GM23338 (cell line): ENCODE data around the gene TSPO2. TPM values are rescaled to one million over a fixed set of nuclear protein-coding genes. Genes with fewer than 3 reads are reported as not detected.

Source experiments
- ATAC-seq: fragments of 200-7000 bp; cut with Tn5 transposase; 3 replicates; pipeline ENCODE4 v1.9.1; 2020
- DNase-seq: peaks from one replicate; pipeline ENCODE4 v3.0.0-alpha.2; 2015; ENCODE audit warnings: low spot score
- H2AFZ ChIP-seq: fragments of 200-600 bp; sonication (generic); 2 replicates; pipeline ENCODE4 v1.8.0; 2016; ENCODE audit warnings: antibody characterized with exemption, mild to moderate bottlenecking, moderate library complexity
- H3F3A ChIP-seq: fragments of 200-600 bp; sonication (generic); replicated peaks from 2 replicates; pipeline ENCODE4 v1.8.0; 2017; ENCODE audit warnings: antibody characterized with exemption, mixed run types, low read depth
- H3K27ac ChIP-seq: fragments of 200-600 bp; sonication (generic); 2 replicates; pipeline ENCODE4 v1.6.1; 2016; ENCODE audit warnings: low read depth
- H3K27me3 ChIP-seq: fragments of 200-600 bp; sonication (generic); 2 replicates; pipeline ENCODE4 v1.8.0; 2016; ENCODE audit warnings: mild to moderate bottlenecking, mixed run types, moderate library complexity; ENCODE audit not compliant: insufficient read depth
- H3K36me3 ChIP-seq: fragments of 200-600 bp; sonication (generic); 2 replicates; pipeline ENCODE4 v1.8.0; 2016; ENCODE audit warnings: mild to moderate bottlenecking; ENCODE audit not compliant: insufficient read depth
- H3K4me1 ChIP-seq: fragments of 200-600 bp; sonication (generic); 2 replicates; pipeline ENCODE4 v1.8.0; 2016; ENCODE audit warnings: mild to moderate bottlenecking, moderate library complexity; ENCODE audit not compliant: insufficient read depth
- H3K4me2 ChIP-seq: fragments of 200-600 bp; sonication (generic); 2 replicates; pipeline ENCODE4 v1.7.1; 2017; ENCODE audit warnings: mixed run types
- H3K4me3 ChIP-seq: fragments of 200-600 bp; sonication (generic); 2 replicates; pipeline ENCODE4 v1.6.1; 2016; ENCODE audit warnings: mixed run types
- H3K79me2 ChIP-seq: fragments of 200-600 bp; sonication (generic); replicated peaks from 2 replicates; pipeline ENCODE4 v1.8.0; 2017; ENCODE audit warnings: mild to moderate bottlenecking; ENCODE audit not compliant: insufficient read depth
- H3K9me2 ChIP-seq: fragments of 200-600 bp; sonication (generic); 2 replicates; pipeline ENCODE4 v1.8.0; 2017; ENCODE audit not compliant: insufficient read depth
- H4K20me1 ChIP-seq: fragments of 200-600 bp; sonication (generic); replicated peaks from 2 replicates; pipeline ENCODE4 v1.8.0; 2017; ENCODE audit warnings: mild to moderate bottlenecking; ENCODE audit not compliant: insufficient read depth
- H3K27ac Mint-ChIP-seq: 2 replicates; pipeline ENCODE4 v1.8.0; 2020; ENCODE audit warnings: inconsistent platforms, mild to moderate bottlenecking, moderate library complexity, mixed read lengths
- H3K27me3 Mint-ChIP-seq: 3 replicates; pipeline ENCODE4 v1.8.0; 2022; ENCODE audit warnings: low read depth, mild to moderate bottlenecking, moderate library complexity, mixed read lengths, inconsistent platforms; ENCODE audit not compliant: insufficient read depth, poor library complexity
- H3K36me3 Mint-ChIP-seq: 3 replicates; pipeline ENCODE4 v1.8.0; 2021; ENCODE audit warnings: low read depth, mild to moderate bottlenecking, inconsistent platforms, moderate library complexity, mixed read lengths
- H3K4me1 Mint-ChIP-seq: 3 replicates; pipeline ENCODE4 v1.8.0; 2020; ENCODE audit warnings: mild to moderate bottlenecking, inconsistent platforms, mixed read lengths
- H3K4me3 Mint-ChIP-seq: 3 replicates; pipeline ENCODE4 v1.8.0; 2021; ENCODE audit warnings: moderate library complexity, mild to moderate bottlenecking, inconsistent platforms, mixed read lengths
- H3K9me3 Mint-ChIP-seq: 3 replicates; pipeline ENCODE4 v1.8.0; 2020; ENCODE audit warnings: moderate library complexity, mild to moderate bottlenecking, inconsistent platforms, mixed read lengths
- CREB1 ChIP-seq: fragments of 250-450 bp; sonication (Bioruptor Pico); IDR thresholded peaks from 2 replicates; pipeline ENCODE4 v1.5.0; 2020; ENCODE audit warnings: low read depth, mild to moderate bottlenecking, moderate library complexity
- EZH2 ChIP-seq: fragments of 200-600 bp; sonication (generic); IDR thresholded peaks from one replicate; pipeline ENCODE4 v1.8.0; 2017; ENCODE audit warnings: antibody characterized with exemption, mild to moderate bottlenecking, low read depth; ENCODE audit not compliant: unreplicated experiment
- EZH2phosphoT487 ChIP-seq: fragments of 200-600 bp; sonication (generic); IDR thresholded peaks from one replicate; pipeline ENCODE4 v1.8.1; 2018; ENCODE audit warnings: antibody characterized with exemption; ENCODE audit not compliant: unreplicated experiment
- NANOG ChIP-seq: IDR thresholded peaks from 2 replicates; pipeline ENCODE4 v1.6.1; 2016; ENCODE audit warnings: antibody characterized with exemption, borderline replicate concordance
- POLR2AphosphoS5 ChIP-seq: IDR thresholded peaks from 2 replicates; pipeline ENCODE4 v1.6.1; 2016; ENCODE audit warnings: antibody characterized with exemption, low read depth
- polyA plus RNA-seq: library from polyadenylated mRNA; unstranded; fragments of >200 nt; fragmentation: Nextera tagmentation; extraction: Ambion mirVana; gene quantifications from 2 replicates; pipeline ENCODE4 v1.2.1, GENCODE V29; 2016
- total RNA-seq: library from RNA; depleted of rRNA; stranded (reverse); fragments of >200 nt; shearing (Covaris generic); gene quantifications from 2 replicates; pipeline ENCODE4 v1.2.3, GENCODE V29; 2014
- TF ChIP-seq, protein P1 (sequence below), 2 experiments: fragments of 200-600 bp in 1 of 2; sonication (generic) in 1 of 2; conservative IDR thresholded peaks; 2 replicates each; pipeline versions ENCODE4 v1.5.1 to v1.6.1; 2016 to 2017; ENCODE audit warnings: antibody characterized with exemption in 2 of 2, low read depth in 2 of 2, mild to moderate bottlenecking in 2 of 2, moderate library complexity in 1 of 2
- TF ChIP-seq, protein P2 (sequence below): IDR thresholded peaks from one replicate; pipeline ENCODE4 v1.6.1; 2018; ENCODE audit warnings: antibody characterized with exemption; ENCODE audit not compliant: unreplicated experiment
- TF ChIP-seq, protein P3 (sequence below): fragments of 250-450 bp; sonication (Bioruptor Pico); IDR thresholded peaks from 2 replicates; pipeline ENCODE4 v1.5.0; 2020; ENCODE audit warnings: mild to moderate bottlenecking, moderate library complexity

Gene TSPO2
- total and polyA plus RNA-seq, 2 experiments from 2014 or later, result 0.31 TPM; not detected in 1

DNA sequence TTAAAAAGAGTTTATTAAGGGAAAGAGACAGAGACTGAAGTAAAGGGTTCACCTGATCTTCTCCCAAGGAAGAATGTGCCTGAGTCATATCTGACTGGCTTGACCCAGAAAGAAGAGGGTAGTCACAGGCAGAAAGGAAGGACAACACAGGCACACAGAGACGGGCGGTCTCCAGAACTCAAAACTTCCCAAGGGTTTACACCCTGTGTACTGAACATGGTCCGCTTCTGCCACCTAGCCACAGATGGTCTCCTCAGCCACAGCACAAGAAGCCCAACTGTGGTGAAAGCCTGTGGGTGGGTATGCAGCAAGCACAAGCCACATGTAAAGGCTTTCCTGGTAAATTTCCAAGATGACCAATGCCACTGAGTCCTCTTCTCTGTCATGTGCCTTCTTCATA is 20.4 kb upstream of the TSPO2 start:
- H3K27ac Mint-ChIP-seq, result no peak overlapping the region
- no peaks in the 10 kb centered on the region for H3F3A ChIP-seq
- no peaks in the 10 kb centered on the region for H4K20me1 ChIP-seq
- H3K36me3 ChIP-seq, result no peaks in the 10 kb centered on the region
- H3K4me2 ChIP-seq, result no peak overlapping the region
- H3K79me2 ChIP-seq, result no peaks in the 10 kb centered on the region
- H3K4me3 Mint-ChIP-seq, result no peak overlapping the region
- H2AFZ ChIP-seq, result no peak overlapping the region
- no peaks in the 10 kb centered on the region for H3K9me3 Mint-ChIP-seq
- H3K4me1 Mint-ChIP-seq, result peaks cover 3% of the 10 kb centered on the region; the same call in 1 of the 3 replicates
- ATAC-seq (peak; percentile 63), DNase-seq (no peak)
- H3K9me2 ChIP-seq, result no peaks in the 10 kb centered on the region
- H3K36me3 Mint-ChIP-seq, result no peaks in the 10 kb centered on the region
- peaks cover 3% of the 10 kb centered on the region for H3K4me1 ChIP-seq
- no peak overlapping the region for H3K4me3 ChIP-seq
- TF ChIP-seq CREB1 (CRISPR knock-in tag), result no peak
- TF ChIP-seq, protein P1, sequence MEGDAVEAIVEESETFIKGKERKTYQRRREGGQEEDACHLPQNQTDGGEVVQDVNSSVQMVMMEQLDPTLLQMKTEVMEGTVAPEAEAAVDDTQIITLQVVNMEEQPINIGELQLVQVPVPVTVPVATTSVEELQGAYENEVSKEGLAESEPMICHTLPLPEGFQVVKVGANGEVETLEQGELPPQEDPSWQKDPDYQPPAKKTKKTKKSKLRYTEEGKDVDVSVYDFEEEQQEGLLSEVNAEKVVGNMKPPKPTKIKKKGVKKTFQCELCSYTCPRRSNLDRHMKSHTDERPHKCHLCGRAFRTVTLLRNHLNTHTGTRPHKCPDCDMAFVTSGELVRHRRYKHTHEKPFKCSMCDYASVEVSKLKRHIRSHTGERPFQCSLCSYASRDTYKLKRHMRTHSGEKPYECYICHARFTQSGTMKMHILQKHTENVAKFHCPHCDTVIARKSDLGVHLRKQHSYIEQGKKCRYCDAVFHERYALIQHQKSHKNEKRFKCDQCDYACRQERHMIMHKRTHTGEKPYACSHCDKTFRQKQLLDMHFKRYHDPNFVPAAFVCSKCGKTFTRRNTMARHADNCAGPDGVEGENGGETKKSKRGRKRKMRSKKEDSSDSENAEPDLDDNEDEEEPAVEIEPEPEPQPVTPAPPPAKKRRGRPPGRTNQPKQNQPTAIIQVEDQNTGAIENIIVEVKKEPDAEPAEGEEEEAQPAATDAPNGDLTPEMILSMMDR (conservative IDR thresholded peaks at IDR 0.05; ENCODE audit: low read depth in 2 of 2), result peak in 1 of 2 experiments; percentile 70; a peak in 2 of 4 replicates
- peaks cover 2% of the 10 kb centered on the region for H3K27me3 Mint-ChIP-seq
- no peaks in the 10 kb centered on the region for H3K27me3 ChIP-seq
- no peak overlapping the region for H3K27ac ChIP-seq

DNA sequence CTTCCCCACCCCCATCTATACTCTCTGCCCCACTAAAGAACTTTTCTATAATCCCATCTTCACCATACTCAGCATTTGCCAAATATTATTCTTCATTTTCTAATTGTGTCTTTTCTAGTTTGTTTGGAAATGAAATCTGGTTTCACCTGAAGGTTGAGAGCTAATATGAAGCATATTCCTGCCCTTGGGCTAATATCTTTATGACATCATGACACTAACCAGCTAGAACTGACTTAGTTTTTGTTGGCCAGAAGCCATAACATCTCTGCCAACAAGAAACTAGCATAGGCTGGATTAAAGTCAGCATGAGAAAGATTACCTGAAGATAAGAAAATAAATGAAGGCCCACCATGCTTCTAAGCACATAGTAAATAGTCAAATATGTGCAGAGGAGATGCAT is 20.0 kb upstream of the TSPO2 start:
- peaks cover 7% of the 10 kb centered on the region; the same call in 2 of the 3 replicates for H3K4me1 Mint-ChIP-seq
- Histone ChIP-seq H3F3A (no peaks in the 10 kb centered on the region), H3K27ac (no peak overlapping the region), H3K36me3 (no peaks in the 10 kb centered on the region), H2AFZ (no peak overlapping the region), H3K4me2 (no peak overlapping the region), H3K9me2 (no peaks in the 10 kb centered on the region), H3K27me3 (no peaks in the 10 kb centered on the region), H3K4me3 (no peak overlapping the region), H3K79me2 (no peaks in the 10 kb centered on the region), H3K4me1 (peaks cover 8% of the 10 kb centered on the region), H4K20me1 (no peaks in the 10 kb centered on the region)
- H3K36me3 Mint-ChIP-seq, result no peaks in the 10 kb centered on the region
- no peak overlapping the region for H3K4me3 Mint-ChIP-seq
- H3K27ac Mint-ChIP-seq, result no peak overlapping the region
- H3K27me3 Mint-ChIP-seq, result peaks cover 2% of the 10 kb centered on the region
- TF ChIP-seq EZH2phosphoT487, result no peak
- TF ChIP-seq, protein P2, sequence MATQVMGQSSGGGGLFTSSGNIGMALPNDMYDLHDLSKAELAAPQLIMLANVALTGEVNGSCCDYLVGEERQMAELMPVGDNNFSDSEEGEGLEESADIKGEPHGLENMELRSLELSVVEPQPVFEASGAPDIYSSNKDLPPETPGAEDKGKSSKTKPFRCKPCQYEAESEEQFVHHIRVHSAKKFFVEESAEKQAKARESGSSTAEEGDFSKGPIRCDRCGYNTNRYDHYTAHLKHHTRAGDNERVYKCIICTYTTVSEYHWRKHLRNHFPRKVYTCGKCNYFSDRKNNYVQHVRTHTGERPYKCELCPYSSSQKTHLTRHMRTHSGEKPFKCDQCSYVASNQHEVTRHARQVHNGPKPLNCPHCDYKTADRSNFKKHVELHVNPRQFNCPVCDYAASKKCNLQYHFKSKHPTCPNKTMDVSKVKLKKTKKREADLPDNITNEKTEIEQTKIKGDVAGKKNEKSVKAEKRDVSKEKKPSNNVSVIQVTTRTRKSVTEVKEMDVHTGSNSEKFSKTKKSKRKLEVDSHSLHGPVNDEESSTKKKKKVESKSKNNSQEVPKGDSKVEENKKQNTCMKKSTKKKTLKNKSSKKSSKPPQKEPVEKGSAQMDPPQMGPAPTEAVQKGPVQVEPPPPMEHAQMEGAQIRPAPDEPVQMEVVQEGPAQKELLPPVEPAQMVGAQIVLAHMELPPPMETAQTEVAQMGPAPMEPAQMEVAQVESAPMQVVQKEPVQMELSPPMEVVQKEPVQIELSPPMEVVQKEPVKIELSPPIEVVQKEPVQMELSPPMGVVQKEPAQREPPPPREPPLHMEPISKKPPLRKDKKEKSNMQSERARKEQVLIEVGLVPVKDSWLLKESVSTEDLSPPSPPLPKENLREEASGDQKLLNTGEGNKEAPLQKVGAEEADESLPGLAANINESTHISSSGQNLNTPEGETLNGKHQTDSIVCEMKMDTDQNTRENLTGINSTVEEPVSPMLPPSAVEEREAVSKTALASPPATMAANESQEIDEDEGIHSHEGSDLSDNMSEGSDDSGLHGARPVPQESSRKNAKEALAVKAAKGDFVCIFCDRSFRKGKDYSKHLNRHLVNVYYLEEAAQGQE, result no peak
- no peak for TF ChIP-seq POLR2AphosphoS5
- TF ChIP-seq NANOG, result no peak
- no peak for TF ChIP-seq EZH2
- TF ChIP-seq, protein P3, sequence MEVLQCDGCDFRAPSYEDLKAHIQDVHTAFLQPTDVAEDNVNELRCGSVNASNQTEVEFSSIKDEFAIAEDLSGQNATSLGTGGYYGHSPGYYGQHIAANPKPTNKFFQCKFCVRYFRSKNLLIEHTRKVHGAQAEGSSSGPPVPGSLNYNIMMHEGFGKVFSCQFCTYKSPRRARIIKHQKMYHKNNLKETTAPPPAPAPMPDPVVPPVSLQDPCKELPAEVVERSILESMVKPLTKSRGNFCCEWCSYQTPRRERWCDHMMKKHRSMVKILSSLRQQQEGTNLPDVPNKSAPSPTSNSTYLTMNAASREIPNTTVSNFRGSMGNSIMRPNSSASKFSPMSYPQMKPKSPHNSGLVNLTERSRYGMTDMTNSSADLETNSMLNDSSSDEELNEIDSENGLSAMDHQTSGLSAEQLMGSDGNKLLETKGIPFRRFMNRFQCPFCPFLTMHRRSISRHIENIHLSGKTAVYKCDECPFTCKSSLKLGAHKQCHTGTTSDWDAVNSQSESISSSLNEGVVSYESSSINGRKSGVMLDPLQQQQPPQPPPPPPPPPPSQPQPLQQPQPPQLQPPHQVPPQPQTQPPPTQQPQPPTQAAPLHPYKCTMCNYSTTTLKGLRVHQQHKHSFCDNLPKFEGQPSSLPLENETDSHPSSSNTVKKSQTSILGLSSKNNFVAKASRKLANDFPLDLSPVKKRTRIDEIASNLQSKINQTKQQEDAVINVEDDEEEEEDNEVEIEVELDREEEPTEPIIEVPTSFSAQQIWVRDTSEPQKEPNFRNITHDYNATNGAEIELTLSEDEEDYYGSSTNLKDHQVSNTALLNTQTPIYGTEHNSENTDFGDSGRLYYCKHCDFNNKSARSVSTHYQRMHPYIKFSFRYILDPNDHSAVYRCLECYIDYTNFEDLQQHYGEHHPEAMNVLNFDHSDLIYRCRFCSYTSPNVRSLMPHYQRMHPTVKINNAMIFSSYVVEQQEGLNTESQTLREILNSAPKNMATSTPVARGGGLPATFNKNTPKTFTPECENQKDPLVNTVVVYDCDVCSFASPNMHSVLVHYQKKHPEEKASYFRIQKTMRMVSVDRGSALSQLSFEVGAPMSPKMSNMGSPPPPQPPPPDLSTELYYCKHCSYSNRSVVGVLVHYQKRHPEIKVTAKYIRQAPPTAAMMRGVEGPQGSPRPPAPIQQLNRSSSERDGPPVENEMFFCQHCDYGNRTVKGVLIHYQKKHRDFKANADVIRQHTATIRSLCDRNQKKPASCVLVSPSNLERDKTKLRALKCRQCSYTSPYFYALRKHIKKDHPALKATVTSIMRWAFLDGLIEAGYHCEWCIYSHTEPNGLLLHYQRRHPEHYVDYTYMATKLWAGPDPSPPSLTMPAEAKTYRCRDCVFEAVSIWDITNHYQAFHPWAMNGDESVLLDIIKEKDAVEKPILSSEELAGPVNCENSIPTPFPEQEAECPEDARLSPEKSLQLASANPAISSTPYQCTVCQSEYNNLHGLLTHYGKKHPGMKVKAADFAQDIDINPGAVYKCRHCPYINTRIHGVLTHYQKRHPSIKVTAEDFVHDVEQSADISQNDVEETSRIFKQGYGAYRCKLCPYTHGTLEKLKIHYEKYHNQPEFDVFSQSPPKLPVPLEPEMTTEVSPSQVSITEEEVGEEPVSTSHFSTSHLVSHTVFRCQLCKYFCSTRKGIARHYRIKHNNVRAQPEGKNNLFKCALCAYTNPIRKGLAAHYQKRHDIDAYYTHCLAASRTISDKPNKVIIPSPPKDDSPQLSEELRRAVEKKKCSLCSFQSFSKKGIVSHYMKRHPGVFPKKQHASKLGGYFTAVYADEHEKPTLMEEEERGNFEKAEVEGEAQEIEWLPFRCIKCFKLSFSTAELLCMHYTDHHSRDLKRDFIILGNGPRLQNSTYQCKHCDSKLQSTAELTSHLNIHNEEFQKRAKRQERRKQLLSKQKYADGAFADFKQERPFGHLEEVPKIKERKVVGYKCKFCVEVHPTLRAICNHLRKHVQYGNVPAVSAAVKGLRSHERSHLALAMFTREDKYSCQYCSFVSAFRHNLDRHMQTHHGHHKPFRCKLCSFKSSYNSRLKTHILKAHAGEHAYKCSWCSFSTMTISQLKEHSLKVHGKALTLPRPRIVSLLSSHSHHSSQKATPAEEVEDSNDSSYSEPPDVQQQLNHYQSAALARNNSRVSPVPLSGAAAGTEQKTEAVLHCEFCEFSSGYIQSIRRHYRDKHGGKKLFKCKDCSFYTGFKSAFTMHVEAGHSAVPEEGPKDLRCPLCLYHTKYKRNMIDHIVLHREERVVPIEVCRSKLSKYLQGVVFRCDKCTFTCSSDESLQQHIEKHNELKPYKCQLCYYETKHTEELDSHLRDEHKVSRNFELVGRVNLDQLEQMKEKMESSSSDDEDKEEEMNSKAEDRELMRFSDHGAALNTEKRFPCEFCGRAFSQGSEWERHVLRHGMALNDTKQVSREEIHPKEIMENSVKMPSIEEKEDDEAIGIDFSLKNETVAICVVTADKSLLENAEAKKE, result no peak
- H3K9me3 Mint-ChIP-seq, result no peaks in the 10 kb centered on the region
- no peak for ATAC-seq
- no peak for DNase-seq
